IMR-90 (cell line): ENCODE data around the gene SETD6. TPM values are rescaled to one million over a fixed set of nuclear protein-coding genes. Genes with fewer than 3 reads are reported as not detected.

ENCODE experiments used
- ATAC-seq: fragments of 200-7000 bp; cut with Tn5 transposase; 2 replicates; pipeline ENCODE4 v1.9.1; 2020; ENCODE audit warnings: low read depth, mild to moderate bottlenecking, moderate library complexity
- BruUV-seq: library from RNA; stranded (reverse); fragments of 400-500 nt; replicated peaks from 2 replicates; lab custom pipeline; 2021; lab: Mats Ljungman, UMichigan
- CTCF ChIA-PET: fragments of 300-600 bp; formaldehyde crosslinking; extraction: SDS; loops from one replicate; lab custom pipeline; 2021; ENCODE audit warnings: antibody characterized with exemption; lab: Yijun Ruan, JAX
- POLR2A ChIA-PET: fragments of 300-600 bp; sonication (Branson Sonifier 250); formaldehyde crosslinking; loops from one replicate; lab custom pipeline; 2022; ENCODE audit warnings: antibody characterized with exemption; ENCODE audit not compliant: unreplicated experiment; lab: Charles Lee
- DNase-seq: peaks from one replicate; pipeline ENCODE4 v3.0.0; 2013
- H2AFZ ChIP-seq: replicated peaks from 2 replicates; pipeline ENCODE3; 2013; ENCODE audit warnings: low read length, mild to moderate bottlenecking; ENCODE audit not compliant: poor library complexity
- H2AK5ac ChIP-seq: 2 replicates; pipeline ENCODE4 v1.6.1; 2013; ENCODE audit warnings: low read depth, low read length, inconsistent platforms
- H2AK9ac ChIP-seq: replicated peaks from 2 replicates; pipeline ENCODE3; 2013; ENCODE audit warnings: mild to moderate bottlenecking, low read depth, low read length, moderate library complexity; ENCODE audit not compliant: poor library complexity
- H2BK120ac ChIP-seq: 2 replicates; pipeline ENCODE4 v1.6.1; 2013; ENCODE audit warnings: low read depth, low read length, inconsistent platforms
- H2BK15ac ChIP-seq: 3 replicates; pipeline ENCODE4 v1.6.1; 2013; ENCODE audit warnings: low read depth, low read length, inconsistent platforms
- H2BK20ac ChIP-seq: 2 replicates; pipeline ENCODE4 v1.6.1; 2013; ENCODE audit warnings: low read depth, mild to moderate bottlenecking, inconsistent platforms, low read length, moderate library complexity
- H2BK5ac ChIP-seq: 2 replicates; pipeline ENCODE4 v1.6.1; 2013; ENCODE audit warnings: mild to moderate bottlenecking, low read depth, low read length, inconsistent platforms; ENCODE audit not compliant: poor library complexity, severe bottlenecking
- H3K14ac ChIP-seq: replicated peaks from 2 replicates; pipeline ENCODE4 v1.6.1; 2013; ENCODE audit warnings: low read depth, low read length, inconsistent platforms
- H3K18ac ChIP-seq: 2 replicates; pipeline ENCODE4 v1.6.1; 2013; ENCODE audit warnings: low read depth, low read length, control low read depth
- H3K23ac ChIP-seq: 2 replicates; pipeline ENCODE4 v1.6.1; 2013; ENCODE audit warnings: low read depth, low read length, inconsistent platforms
- H3K27ac ChIP-seq: 2 replicates; pipeline ENCODE4 v1.5.1; 2013; ENCODE audit warnings: mild to moderate bottlenecking, control low read depth, low read length; ENCODE audit not compliant: insufficient read depth
- H3K27me3 ChIP-seq: 2 replicates; pipeline ENCODE4 v1.6.1; 2013; ENCODE audit warnings: low read length; ENCODE audit not compliant: control insufficient read depth, insufficient read depth
- H3K36me3 ChIP-seq: 2 replicates; pipeline ENCODE4 v1.6.1; 2013; ENCODE audit warnings: low read length, mixed read lengths; ENCODE audit not compliant: control insufficient read depth, insufficient read depth
- H3K4ac ChIP-seq: 2 replicates; pipeline ENCODE4 v1.6.1; 2013; ENCODE audit warnings: low read depth, low read length, inconsistent platforms
- H3K4me1 ChIP-seq: 2 replicates; pipeline ENCODE4 v1.6.1; 2013; ENCODE audit warnings: low read length, mixed read lengths; ENCODE audit not compliant: control insufficient read depth, insufficient read depth
- H3K4me2 ChIP-seq: 2 replicates; pipeline ENCODE4 v1.6.1; 2013; ENCODE audit warnings: low read depth, mild to moderate bottlenecking, control low read depth, low read length, moderate library complexity
- H3K4me3 ChIP-seq: 2 replicates; pipeline ENCODE4 v1.5.1; 2013; ENCODE audit warnings: low read depth, mild to moderate bottlenecking, control low read depth, low read length, moderate library complexity; ENCODE audit not compliant: insufficient read depth
- H3K56ac ChIP-seq: 2 replicates; pipeline ENCODE4 v1.6.1; 2013; ENCODE audit warnings: low read length, inconsistent platforms; ENCODE audit not compliant: insufficient read depth; ENCODE audit errors: extremely low read depth
- H3K79me1 ChIP-seq, 2 experiments: 2 replicates each; pipeline ENCODE4 v1.6.1; 2013; ENCODE audit warnings: low read length in 2 of 2, inconsistent platforms in 1 of 2, low read depth in 1 of 2
- H3K9ac ChIP-seq: 2 replicates; pipeline ENCODE4 v1.6.1; 2013; ENCODE audit warnings: low read depth, low read length, control low read depth
- H3K9me1 ChIP-seq: 2 replicates; pipeline ENCODE4 v1.6.1; 2013; ENCODE audit warnings: low read length, inconsistent platforms; ENCODE audit not compliant: insufficient read depth
- H3K9me3 ChIP-seq: 2 replicates; pipeline ENCODE4 v1.6.1; 2013; ENCODE audit warnings: low read length; ENCODE audit not compliant: control insufficient read depth, insufficient read depth
- H4K20me1 ChIP-seq: 2 replicates; pipeline ENCODE4 v1.6.1; 2013; ENCODE audit warnings: low read length, inconsistent platforms; ENCODE audit not compliant: insufficient read depth
- H4K5ac ChIP-seq: 2 replicates; pipeline ENCODE4 v1.6.1; 2013; ENCODE audit warnings: mild to moderate bottlenecking, low read depth, low read length, control low read depth
- H4K8ac ChIP-seq, 2 experiments: 2 replicates each; pipeline ENCODE4 v1.6.1; 2013; ENCODE audit warnings: low read depth in 2 of 2, low read length in 2 of 2, control low read depth in 1 of 2, inconsistent platforms in 1 of 2
- H4K91ac ChIP-seq: 2 replicates; pipeline ENCODE4 v1.6.1; 2013; ENCODE audit warnings: low read depth, low read length, inconsistent platforms; ENCODE audit not compliant: insufficient read depth
- BHLHE40 ChIP-seq: fragments of 150-350 bp; IDR thresholded peaks from 2 replicates; pipeline ENCODE4 v1.6.1; 2016; ENCODE audit warnings: mild to moderate bottlenecking, low read depth, low read length
- CEBPB ChIP-seq: IDR thresholded peaks from 2 replicates; pipeline ENCODE4 v1.6.1; 2012; ENCODE audit warnings: low read depth, low read length, improper control_type of control experiment
- CHD1 ChIP-seq: IDR thresholded peaks from 2 replicates; pipeline ENCODE4 v1.6.1; 2012; ENCODE audit warnings: low read depth, low read length, improper control_type of control experiment
- FOS ChIP-seq: fragments of 150-350 bp; IDR thresholded peaks from 2 replicates; pipeline ENCODE4 v1.6.1; 2016; ENCODE audit warnings: low read depth, low read length
- MXI1 ChIP-seq: IDR thresholded peaks from 2 replicates; pipeline ENCODE4 v1.6.1; 2012; ENCODE audit warnings: low read depth, mild to moderate bottlenecking, low read length, moderate library complexity, borderline replicate concordance
- NFE2L2 ChIP-seq: fragments of 150-350 bp; IDR thresholded peaks from 2 replicates; pipeline ENCODE4 v1.6.1; 2016; ENCODE audit warnings: low read depth, mild to moderate bottlenecking, low read length
- POLR2A ChIP-seq: IDR thresholded peaks from 2 replicates; pipeline ENCODE4 v1.6.1; 2012; ENCODE audit warnings: mild to moderate bottlenecking, low read depth, low read length
- RCOR1 ChIP-seq: IDR thresholded peaks from 2 replicates; pipeline ENCODE4 v1.6.1; 2012; ENCODE audit warnings: mild to moderate bottlenecking, low read length, improper control_type of control experiment; ENCODE audit not compliant: insufficient replicate concordance
- RFX5 ChIP-seq: IDR thresholded peaks from 2 replicates; pipeline ENCODE4 v1.8.0; 2012; ENCODE audit warnings: low read depth, mild to moderate bottlenecking, low read length, moderate library complexity
- SMC3 ChIP-seq: fragments of 150-350 bp; IDR thresholded peaks from 2 replicates; pipeline ENCODE4 v1.6.1; 2016; ENCODE audit warnings: low read depth, mild to moderate bottlenecking, antibody characterized with exemption, low read length, moderate library complexity
- WGBS, 2 experiments: methylation state at CpG; one replicate each; pipeline versions ENCODE4 v1.1.5 to v1.1.7; 2013; ENCODE audit warnings: missing lambda C conversion rate in 2 of 2; ENCODE audit not compliant: insufficient read length in 1 of 2; ENCODE audit errors: extremely low coverage in 2 of 2; 5-methylcytosine and 5-hydroxymethylcytosine counted together
- dilution Hi-C: fragments of 300-500 bp; cut with HindIII; formaldehyde crosslinking; loops from one replicate; pipeline ENCODE4 v1.14.3; 2018; ENCODE audit warnings: low sequenced_read_pairs; ENCODE audit not compliant: unreplicated experiment
- in situ Hi-C: fragments of 300-500 bp; cut with MboI; formaldehyde crosslinking; loops from 3 replicates; pipeline ENCODE4 v1.14.3; 2019; ENCODE audit warnings: low sequenced_read_pairs, inconsistent platforms, mixed read lengths
- intact Hi-C: fragments of 100-400 bp; cut with micrococcal nuclease; formaldehyde crosslinking; loops from 2 replicates; pipeline ENCODE4 v1.10.0; 2022
- polyA plus RNA-seq, 3 experiments: library from polyadenylated mRNA; depleted of rRNA; stranded (reverse); fragments of >200 nt; gene quantifications; 2 replicates each; pipeline ENCODE4 v1.2.3, GENCODE V29; 2012; ENCODE audit warnings: low replicate concordance in 1 of 3
- total RNA-seq: library from RNA; depleted of rRNA; stranded (reverse); fragments of >200 nt; gene quantifications from 2 replicates; pipeline ENCODE4 v1.2.3, GENCODE V29; 2012
- TF ChIP-seq, protein P1 (sequence below): conservative IDR thresholded peaks from 2 replicates; pipeline ENCODE4 v1.5.1; 2012; ENCODE audit warnings: mild to moderate bottlenecking, low read depth, low read length, improper control_type of control experiment
- TF ChIP-seq, protein P2 (sequence below): fragments of 150-350 bp; IDR thresholded peaks from 2 replicates; pipeline ENCODE4 v1.6.1; 2016; ENCODE audit warnings: low read depth, mild to moderate bottlenecking, low read length, moderate library complexity, borderline replicate concordance
- TF ChIP-seq, protein P3 (sequence below): fragments of 150-350 bp; IDR thresholded peaks from 2 replicates; pipeline ENCODE4 v1.6.1; 2017; ENCODE audit warnings: mild to moderate bottlenecking, antibody characterized with exemption, low read length, low read depth

Gene SETD6
- total and polyA plus RNA-seq, 2 of the 4 experiments (the other 2 are of a cell fraction) = 3.2 to 6.4 TPM

DNA sequence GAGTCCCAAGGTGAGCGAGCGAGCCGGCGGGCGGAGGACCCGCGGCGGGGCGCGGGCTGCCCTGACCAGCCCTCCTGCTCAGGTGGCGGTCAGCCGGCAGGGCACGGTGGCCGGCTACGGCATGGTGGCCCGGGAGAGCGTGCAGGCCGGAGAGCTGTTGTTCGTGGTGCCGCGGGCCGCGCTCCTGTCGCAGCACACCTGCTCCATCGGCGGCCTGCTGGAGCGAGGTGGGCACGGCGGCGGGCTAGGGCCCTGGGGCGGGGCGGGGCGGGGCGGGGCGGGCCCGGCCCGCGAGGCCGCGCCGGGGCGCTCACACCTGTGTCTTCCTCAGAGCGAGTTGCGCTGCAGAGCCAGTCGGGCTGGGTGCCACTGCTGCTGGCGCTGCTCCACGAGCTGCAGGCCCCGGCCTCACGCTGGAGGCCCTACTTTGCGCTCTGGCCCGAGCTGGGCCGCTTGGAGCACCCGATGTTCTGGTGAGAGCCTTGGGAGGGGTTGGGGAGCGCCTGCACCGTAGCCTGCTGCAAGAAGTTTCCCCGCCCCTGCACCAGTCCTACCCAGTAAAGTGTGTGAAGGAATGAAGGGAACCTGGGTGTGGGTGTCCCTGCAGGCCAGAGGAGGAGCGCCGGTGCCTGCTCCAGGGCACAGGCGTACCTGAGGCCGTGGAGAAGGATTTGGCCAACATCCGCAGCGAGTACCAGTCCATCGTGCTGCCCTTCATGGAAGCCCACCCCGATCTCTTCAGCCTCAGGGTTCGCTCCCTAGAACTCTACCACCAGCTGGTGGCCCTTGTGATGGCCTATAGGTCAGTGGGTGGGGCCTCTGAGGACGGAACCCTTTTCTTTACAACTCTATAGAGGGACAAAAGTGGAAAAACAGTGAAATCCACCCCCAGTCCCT lies 802 bp downstream of the SETD6 start:
- Histone ChIP-seq H3K27me3 (no peaks in the 10 kb centered on the region), H4K20me1 (peaks cover 11% of the 10 kb centered on the region; the same call in 1 of the 2 replicates), H3K18ac (no peak overlapping the region), H3K56ac (no peak overlapping the region), H4K5ac (no peak overlapping the region), H2BK15ac (no peak overlapping the region), H3K4me3 (peak overlapping the region; percentile 81), H3K23ac (no peak overlapping the region), H3K9me1 (no peaks in the 10 kb centered on the region; the same call in 1 of the 2 replicates), H3K4me1 (0 out of 2 replicates have a peak, but pooled peaks cover 2% of the 10 kb centered on the region), H3K9ac (peak overlapping the region; percentile 66), H3K4me2 (peak overlapping the region; percentile 63), H3K79me1 (peaks cover 11 to 21% of the 10 kb centered on the region in 2 experiments; a peak in 3 of 4 replicates), H4K91ac (no peak overlapping the region), H3K4ac (no peak overlapping the region), H4K8ac (0 out of 4 replicates have a peak overlapping the region, but pooled peaks of 1 of the 2 experiments have one; percentile 75), H2AK5ac (0 out of 2 replicates have a peak overlapping the region, but pooled peaks have one; percentile 14), H2BK20ac (no peak overlapping the region), H2BK120ac (no peak overlapping the region), H3K36me3 (peaks cover 31% of the 10 kb centered on the region), H2BK5ac (no peak overlapping the region), H2AK9ac (peak overlapping the region; percentile 83), H3K27ac (peak overlapping the region; percentile 50; the same call in 1 of the 2 replicates), H2AFZ (peak overlapping the region; percentile 93), H3K9me3 (no peaks in the 10 kb centered on the region), H3K14ac (no peak overlapping the region)
- intact Hi-C loops = no loop called here
- dilution Hi-C loops = no loop called here
- in situ Hi-C loops = no loop called here
- BruUV-seq = no TSS peak
- ChIA-PET CTCF (no interaction called here), POLR2A (no interaction called here)
- DNase-seq (no peak), ATAC-seq (no peak; the same call in none of the 2 replicates)
- 10% methylated on average over 13 of the region's 66 CpGs; no CpG with 5 or more reads in 1 of the 2 experiments for WGBS, 2 experiments
- TF ChIP-seq BHLHE40 = no peak
- TF ChIP-seq RFX5 = no peak
- TF ChIP-seq NFE2L2 = no peak
- no peak for TF ChIP-seq CEBPB
- no peak for TF ChIP-seq MXI1
- TF ChIP-seq, protein P1, sequence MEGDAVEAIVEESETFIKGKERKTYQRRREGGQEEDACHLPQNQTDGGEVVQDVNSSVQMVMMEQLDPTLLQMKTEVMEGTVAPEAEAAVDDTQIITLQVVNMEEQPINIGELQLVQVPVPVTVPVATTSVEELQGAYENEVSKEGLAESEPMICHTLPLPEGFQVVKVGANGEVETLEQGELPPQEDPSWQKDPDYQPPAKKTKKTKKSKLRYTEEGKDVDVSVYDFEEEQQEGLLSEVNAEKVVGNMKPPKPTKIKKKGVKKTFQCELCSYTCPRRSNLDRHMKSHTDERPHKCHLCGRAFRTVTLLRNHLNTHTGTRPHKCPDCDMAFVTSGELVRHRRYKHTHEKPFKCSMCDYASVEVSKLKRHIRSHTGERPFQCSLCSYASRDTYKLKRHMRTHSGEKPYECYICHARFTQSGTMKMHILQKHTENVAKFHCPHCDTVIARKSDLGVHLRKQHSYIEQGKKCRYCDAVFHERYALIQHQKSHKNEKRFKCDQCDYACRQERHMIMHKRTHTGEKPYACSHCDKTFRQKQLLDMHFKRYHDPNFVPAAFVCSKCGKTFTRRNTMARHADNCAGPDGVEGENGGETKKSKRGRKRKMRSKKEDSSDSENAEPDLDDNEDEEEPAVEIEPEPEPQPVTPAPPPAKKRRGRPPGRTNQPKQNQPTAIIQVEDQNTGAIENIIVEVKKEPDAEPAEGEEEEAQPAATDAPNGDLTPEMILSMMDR = no peak
- TF ChIP-seq, protein P2, sequence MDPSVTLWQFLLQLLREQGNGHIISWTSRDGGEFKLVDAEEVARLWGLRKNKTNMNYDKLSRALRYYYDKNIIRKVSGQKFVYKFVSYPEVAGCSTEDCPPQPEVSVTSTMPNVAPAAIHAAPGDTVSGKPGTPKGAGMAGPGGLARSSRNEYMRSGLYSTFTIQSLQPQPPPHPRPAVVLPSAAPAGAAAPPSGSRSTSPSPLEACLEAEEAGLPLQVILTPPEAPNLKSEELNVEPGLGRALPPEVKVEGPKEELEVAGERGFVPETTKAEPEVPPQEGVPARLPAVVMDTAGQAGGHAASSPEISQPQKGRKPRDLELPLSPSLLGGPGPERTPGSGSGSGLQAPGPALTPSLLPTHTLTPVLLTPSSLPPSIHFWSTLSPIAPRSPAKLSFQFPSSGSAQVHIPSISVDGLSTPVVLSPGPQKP = no peak
- TF ChIP-seq SMC3 = no peak
- no peak for TF ChIP-seq POLR2A
- TF ChIP-seq, protein P3, sequence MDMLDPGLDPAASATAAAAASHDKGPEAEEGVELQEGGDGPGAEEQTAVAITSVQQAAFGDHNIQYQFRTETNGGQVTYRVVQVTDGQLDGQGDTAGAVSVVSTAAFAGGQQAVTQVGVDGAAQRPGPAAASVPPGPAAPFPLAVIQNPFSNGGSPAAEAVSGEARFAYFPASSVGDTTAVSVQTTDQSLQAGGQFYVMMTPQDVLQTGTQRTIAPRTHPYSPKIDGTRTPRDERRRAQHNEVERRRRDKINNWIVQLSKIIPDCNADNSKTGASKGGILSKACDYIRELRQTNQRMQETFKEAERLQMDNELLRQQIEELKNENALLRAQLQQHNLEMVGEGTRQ = no peak
- TF ChIP-seq CHD1 = no peak
- TF ChIP-seq FOS = no peak
- TF ChIP-seq RCOR1 = no peak
